GM12864 (cell line): ENCODE measurements around the gene EFHC1.

ENCODE experiments used
- DNase-seq: peaks from one replicate; pipeline ENCODE4 v3.0.0-alpha.2; 2011; ENCODE audit warnings: low read depth
- H3K4me3 ChIP-seq: 2 replicates; pipeline ENCODE4 v1.5.1; 2011; ENCODE audit warnings: mild to moderate bottlenecking, low read depth, low read length, control low read depth
- TF ChIP-seq, protein P1 (sequence below): IDR thresholded peaks from 2 replicates; pipeline ENCODE4 v1.5.1; 2011; ENCODE audit warnings: low read depth, mild to moderate bottlenecking, moderate library complexity, low read length, control low read depth, inconsistent platforms; ENCODE audit errors: missing control alignments

EFHC1 gene

DNA sequence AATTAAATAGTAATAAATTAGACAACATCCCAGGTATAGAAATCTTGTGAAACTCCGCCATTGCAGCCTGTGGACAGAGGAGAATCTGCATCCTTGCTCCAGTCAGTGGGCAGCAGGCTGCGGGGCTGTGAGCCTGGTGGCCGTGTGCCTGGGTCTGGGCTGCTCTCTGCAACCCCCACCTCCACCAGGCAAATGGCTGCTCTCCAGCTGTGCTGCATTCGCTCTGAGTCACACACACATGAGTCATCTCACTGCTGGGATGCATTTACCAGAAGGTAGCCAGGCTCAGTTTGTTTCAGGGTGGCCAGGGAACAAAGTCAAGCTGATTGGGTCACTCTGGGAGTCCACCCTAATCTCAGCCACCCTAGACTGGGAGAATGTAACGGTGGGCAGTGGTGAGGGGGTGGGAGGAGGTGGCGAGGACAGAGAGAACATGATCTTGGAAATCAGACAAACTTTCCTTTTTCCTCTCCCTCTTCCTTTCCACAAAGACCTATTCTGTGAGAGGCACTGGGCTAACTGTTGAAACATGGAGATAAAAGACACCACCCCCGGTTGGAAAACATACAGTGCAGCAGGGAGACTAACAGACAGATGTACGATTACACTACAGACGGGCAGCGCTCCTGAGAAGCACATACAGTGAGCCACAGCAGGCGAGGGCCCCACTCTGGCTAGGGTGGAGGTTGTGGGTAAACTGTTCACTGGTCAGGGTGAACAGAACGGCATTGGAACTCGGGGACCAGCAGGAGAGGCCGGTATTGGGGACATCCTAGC is 97.5 kb downstream of the EFHC1 start:
- DNase-seq = peak; percentile 21
- H3K4me3 ChIP-seq = no peak overlapping the region

DNA sequence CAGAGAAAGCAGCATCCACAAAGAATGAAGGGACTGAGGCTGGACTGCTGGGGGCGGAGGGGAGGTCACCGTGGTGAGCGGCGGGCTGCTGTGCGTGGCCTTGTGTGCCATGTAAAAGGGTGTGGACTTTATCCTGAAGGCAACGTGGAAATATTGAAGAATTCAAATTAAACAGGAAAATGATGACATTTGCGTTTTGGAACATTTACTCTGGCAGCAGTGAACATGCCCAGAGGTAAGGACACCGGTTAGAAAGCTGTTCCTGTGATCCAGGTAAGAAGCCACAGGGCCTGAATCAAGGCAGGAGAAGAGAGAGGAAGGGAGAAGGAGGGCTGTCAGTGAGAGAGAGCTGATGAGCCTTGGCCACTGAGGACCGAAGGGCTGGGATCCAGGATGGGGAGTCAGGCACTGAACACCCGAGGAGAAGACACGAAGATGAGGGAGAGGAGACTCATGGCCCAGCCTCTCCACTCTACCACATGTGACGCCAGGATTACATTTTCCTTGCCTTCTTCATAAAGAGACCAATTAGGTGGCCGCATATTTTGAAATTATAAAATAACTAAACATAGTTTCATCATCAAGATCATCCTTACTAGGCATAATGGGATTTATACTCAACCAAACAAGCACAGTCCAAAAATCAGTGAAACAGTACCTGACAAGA is 98.3 kb downstream of the EFHC1 start:
- no peak for DNase-seq
- H3K4me3 ChIP-seq = no peak overlapping the region
- TF ChIP-seq, protein P1, sequence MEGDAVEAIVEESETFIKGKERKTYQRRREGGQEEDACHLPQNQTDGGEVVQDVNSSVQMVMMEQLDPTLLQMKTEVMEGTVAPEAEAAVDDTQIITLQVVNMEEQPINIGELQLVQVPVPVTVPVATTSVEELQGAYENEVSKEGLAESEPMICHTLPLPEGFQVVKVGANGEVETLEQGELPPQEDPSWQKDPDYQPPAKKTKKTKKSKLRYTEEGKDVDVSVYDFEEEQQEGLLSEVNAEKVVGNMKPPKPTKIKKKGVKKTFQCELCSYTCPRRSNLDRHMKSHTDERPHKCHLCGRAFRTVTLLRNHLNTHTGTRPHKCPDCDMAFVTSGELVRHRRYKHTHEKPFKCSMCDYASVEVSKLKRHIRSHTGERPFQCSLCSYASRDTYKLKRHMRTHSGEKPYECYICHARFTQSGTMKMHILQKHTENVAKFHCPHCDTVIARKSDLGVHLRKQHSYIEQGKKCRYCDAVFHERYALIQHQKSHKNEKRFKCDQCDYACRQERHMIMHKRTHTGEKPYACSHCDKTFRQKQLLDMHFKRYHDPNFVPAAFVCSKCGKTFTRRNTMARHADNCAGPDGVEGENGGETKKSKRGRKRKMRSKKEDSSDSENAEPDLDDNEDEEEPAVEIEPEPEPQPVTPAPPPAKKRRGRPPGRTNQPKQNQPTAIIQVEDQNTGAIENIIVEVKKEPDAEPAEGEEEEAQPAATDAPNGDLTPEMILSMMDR = no peak

More for the DNA sequence above, 97.5 kb downstream of the EFHC1 start:
- TF ChIP-seq, protein P1 = no peak

DNA sequence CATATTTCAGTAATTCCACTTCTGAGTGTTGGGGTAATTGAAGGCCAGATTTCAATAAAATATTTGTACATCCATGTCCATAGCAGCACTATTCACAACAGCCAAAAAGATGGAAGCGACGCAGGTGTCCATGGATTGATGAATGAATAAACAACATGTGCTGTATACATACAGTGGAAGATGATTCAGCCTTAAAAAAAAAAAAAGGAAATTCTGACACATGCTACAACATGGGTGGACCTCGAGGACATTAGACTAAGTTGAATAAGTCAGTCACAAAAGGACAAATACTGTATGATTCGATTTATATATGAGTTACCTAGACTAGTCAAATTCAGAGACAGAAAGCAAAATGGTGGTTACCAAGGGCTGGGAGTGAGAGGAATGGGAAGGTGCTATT is 99.5 kb downstream of the EFHC1 start:
- no peak for DNase-seq
- TF ChIP-seq, protein P1 = no peak
- no peak overlapping the region for H3K4me3 ChIP-seq

DNA sequence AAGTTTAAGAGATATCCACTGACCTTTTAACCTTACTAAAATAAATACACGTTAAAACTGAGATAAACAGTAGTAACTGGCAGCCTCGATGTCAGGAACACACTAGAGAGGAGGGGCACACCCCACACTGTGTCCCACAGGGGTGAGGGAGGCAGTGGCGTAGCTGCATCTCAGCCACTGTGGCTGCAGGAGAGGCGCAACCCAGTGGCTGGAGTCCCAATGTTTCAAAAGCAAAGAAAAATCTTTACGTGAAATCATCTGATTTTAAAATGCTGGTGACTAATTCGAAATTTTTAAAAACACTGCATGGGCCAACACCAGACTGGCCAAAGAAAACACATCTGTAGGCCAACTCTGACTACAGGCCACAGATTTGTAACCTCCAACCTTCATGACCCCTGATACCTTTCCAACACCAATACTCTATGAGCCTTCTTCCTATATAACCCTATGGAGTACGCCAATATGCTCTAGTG is 102.0 kb downstream of the EFHC1 start:
- TF ChIP-seq, protein P1 = no peak
- no peak for DNase-seq

DNA sequence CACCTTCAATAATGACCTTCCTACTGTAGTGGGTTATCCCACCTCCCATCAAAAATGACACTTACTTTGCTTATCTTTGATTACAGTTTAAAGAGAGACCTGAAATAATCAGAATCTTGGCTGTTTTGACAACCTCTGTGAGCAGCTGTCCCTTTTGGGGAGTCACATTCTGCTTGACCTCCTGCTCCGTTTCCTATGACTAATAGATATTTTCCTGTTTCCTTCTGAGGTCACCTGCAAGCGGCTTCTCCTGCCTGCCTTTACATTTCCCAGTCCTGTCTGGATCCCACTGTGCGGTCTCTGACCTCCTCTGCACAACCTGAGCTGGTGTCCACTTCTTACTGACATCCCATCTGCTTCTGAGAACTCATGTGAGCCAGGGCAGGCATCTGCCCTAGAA is 102.5 kb downstream of the EFHC1 start:
- TF ChIP-seq, protein P1 = no peak
- no peak for DNase-seq
- no peak overlapping the region for H3K4me3 ChIP-seq

More for the DNA sequence above, 102.0 kb downstream of the EFHC1 start:
- H3K4me3 ChIP-seq = no peak overlapping the region

DNA sequence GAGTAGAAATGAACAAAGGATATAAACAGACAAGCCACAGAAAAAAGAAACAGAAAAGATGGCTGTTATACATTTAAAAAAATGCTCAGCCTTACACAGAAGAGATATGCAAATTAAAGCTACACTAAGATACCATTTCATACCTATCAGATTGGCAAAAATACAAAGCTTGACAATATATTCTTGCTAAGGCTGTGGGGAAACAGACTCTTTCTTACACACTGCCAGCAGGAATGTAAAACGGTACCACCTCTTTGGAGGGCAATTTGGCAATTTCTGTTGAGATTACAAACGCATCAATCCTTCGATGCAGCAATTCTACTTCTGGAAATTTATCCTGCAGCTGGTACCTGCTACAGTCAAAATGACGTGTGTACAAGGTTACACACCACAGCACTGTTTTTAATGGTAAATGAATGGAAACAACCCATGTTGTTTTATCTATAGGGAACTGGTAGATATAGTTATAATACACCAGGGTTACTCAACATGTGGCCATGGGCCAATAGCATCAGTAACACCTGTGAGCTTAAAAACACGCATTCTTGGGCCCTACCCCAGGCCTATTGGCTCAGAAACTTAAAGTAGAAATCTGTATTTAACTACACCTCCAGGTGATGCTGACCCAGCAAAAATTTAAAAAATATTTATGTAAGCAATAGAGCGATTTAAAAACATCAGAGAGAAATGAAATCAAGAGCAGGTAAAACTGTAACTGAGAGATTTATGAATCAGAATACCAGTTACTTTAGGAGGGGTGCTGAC is 103.4 kb downstream of the EFHC1 start:
- TF ChIP-seq, protein P1 = no peak
- DNase-seq = no peak
- no peak overlapping the region for H3K4me3 ChIP-seq
